NCI-H748 (cell line): Measurements from ENCODE around the gene BMAL1.

Source experiments
- DNase-seq: peaks from one replicate; lab custom pipeline; 2025; ENCODE audit not compliant: unreplicated experiment; lab: John Stamatoyannopoulos, UW

Gene BMAL1

GRCh38 chr11:13314676-13315394, 37.2 kb downstream of the BMAL1 start:
- no peak for DNase-seq

- no peak for DNase-seq
Observed at GRCh38 chr11:13315517-13316432, 38.2 kb downstream of the BMAL1 start.

- no peak for DNase-seq
Observed at GRCh38 chr11:13316528-13316961, 39.0 kb downstream of the BMAL1 start.

- DNase-seq: no peak
Observed at GRCh38 chr11:13317293-13318080, 39.9 kb downstream of the BMAL1 start.

DNA sequence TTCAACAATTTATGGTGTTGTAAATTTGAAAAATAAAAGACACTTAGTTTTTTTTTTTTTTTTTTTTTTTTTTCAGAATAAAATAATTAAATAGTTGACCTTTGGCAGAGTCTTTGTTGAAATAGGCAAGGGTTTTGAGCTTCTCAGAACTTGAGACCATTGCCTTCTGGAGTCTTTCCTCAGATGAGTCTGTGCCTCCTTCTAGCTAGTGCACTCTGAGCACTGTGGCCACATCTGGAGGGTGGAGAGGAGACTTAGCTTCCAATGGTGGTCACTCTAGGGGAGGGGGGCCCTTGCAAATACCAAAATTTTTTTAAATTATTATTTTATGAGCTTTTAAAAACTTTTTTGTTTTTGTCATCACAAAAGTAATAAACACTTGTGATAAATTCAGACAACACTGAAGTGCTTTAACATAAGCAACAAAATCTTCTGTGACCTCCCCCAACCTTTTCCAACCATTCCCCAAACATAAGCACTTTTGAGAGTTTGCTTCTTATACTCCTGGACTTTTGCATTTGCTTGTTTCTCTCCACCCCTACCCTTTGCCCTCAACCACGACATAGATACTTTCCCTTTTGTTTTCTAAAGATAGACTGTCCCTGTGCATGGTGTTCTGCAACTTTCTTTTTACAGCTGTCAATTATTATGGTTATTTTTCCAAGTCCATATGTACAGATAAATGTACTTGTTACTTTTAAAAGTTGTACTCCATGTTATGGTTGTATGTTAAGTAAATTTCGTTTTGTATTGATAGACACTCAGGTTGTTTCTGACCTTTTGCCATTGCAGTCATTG, 41.1 kb downstream of the BMAL1 start:
- DNase-seq: no peak

DNA sequence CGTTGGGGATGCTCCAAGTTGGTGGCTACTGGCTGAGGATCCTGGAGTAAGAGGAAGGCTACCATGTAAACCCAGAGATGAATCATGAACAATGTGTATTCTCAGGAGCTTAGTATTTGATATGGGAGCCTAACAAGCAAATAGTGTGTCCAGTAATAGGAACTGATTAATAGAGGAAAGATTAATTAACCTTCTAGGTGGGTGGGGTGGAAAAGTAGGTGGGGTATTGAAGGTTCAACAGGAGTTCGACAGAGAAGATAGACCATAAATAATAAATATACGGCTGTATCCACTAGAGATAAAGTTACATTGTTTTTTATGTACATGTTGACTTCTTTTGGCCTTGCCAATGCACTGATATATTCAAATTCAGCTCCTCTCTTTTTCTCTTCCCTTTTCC, 43.1 kb downstream of the BMAL1 start:
- DNase-seq: no peak

DNA sequence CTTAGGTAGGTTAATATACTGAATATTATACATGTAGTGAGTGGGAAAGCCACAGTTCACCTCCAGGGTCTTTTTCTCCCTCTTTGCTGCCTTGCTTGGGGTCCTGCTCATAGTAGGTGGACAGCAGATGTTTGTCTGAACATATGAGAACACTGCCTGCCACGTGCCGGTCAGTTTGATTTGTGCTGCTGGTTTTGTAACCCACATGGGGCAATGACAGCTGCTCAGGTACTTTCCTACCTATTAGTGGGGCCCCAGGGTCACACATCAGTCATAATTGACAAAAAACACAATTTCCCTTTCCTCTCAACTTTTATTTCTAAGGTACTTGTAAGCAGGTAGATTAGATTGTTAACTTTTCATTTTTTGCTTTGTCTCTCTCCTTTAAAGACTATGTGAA, 43.8 kb downstream of the BMAL1 start:
- DNase-seq: no peak

DNA sequence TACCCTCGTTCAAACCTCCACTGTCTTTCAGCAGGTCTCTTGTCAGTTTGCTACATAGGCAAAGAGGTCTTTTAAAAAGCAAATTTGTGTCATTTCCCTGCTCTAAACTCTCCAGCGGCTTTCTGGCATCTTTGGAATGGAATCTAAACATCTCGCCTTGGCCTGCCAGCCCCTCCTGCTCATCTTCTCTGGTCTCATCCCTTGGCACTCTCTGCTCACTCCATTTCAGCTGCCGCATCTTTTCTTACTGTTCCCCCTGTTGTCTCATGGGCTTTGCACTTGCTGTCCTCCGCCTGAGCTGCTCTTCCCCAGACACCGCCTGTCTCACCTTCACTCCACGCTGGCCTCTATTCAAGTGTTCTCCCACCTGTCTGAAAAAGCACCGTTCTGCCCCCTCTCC, 46.6 kb downstream of the BMAL1 start:
- no peak for DNase-seq

DNA sequence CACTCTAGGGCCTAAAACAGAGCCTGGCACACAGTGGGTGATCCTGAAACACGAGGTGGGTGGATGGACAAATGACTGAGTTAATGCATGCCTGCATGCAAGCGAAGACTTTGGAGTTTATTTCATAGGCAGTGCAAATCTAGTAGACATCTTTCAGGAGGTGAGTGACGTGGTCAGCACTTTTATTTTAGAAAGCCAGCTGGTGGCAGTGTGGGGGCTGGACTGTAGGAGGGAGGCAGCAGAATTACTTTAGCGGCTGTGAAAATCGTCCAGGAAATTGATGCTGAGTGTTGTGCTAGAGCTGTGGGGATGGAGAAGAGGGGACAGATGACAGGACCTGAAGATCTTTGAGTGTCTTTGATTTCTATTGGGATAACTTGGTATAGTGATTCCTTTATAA, 47.1 kb downstream of the BMAL1 start:
- DNase-seq: no peak

- DNase-seq: peak; percentile 80
Observed at GRCh38 chr11:13327421-13327820, 49.8 kb downstream of the BMAL1 start.

GRCh38 chr11:13328286-13328685, 50.7 kb downstream of the BMAL1 start:
- DNase-seq: peak; percentile 7

DNA sequence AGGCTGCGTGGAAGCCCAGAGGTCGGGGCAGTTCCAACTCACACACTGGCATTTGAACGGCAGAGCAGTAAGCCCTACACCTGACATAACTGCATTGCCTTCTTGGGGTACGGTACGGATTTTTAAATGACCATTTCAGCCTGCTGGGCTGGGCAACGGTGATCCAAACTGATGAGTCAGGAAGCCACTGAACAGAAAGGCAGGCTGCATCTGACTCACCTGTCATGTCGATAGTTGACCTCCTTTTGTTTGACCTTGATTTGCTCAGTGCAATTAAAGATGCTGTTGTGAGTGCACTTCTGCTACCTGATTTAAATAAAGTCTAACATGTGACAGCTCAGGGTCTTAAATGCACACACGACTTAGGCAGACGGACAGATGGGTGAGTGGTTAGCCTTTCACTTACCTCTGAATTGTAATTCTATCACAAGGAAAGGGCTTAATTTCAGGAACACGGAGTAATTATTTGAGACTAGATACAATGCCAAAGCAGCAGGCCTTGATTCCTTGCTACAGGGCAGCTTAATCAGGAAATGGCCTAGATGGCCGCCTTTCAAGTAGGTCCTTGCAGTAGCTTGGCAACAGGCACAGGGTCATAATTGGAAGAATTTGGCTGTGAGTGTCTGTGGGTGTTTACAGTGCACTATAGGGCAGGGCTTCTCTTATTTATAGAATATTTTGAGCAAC, 52.2 kb downstream of the BMAL1 start:
- peak; percentile 96 for DNase-seq

DNA sequence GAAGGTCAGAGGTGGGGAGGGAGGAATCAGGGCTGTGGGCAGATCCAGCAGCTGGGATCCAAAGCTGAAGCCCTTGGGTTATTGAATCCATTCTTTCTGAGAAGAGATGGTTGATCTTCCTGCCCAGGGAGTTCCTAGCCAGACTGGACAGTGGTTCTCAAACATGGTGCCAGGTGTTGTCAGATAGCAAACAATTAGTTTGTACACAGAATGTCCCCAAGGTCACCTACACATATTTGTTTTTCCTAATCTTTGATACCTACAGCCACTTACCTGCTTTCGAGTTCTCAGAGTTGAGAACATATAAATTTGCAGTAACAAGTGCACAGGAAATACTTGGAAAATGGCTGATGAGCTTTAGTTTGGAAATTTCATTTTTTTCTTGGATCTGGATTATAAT, 54.5 kb downstream of the BMAL1 start:
- no peak for DNase-seq

GRCh38 chr11:13333456-13333957, 55.9 kb downstream of the BMAL1 start:
- no peak for DNase-seq

DNA sequence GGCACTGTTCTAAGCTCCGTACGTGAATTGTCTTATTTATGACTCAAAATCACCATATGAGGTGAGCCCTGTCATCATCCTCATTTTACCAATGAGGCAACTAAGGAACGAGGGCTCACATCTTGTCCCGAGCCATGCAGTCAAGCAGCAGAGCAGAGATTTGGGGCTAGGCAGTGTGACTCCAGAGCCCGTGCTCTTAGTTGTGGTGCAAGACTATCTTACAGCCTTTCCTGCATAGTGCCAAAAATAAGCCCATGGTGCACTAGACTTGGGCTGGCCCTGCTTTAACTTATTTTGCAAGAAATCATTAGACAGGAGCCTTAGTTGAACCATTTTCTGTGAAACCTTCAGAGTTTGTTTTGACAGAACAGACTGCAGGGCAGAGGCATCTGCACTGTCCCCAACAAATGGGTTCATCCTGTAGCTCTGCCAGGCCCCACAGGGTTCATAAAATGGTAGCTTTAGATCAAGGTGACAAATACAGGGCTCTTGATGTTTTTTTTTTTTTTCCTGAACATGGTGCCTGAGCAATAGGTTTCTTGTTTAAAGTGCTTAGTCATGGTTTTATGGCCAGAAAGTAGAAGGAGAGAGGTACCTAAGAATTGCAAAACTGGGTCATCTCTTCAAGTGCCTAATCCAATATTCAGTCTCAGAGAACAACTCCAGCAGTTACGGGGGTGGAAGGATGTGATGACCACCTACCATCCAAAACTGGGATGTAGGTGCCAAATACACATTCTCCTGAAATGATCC, 56.6 kb downstream of the BMAL1 start:
- DNase-seq: no peak

DNA sequence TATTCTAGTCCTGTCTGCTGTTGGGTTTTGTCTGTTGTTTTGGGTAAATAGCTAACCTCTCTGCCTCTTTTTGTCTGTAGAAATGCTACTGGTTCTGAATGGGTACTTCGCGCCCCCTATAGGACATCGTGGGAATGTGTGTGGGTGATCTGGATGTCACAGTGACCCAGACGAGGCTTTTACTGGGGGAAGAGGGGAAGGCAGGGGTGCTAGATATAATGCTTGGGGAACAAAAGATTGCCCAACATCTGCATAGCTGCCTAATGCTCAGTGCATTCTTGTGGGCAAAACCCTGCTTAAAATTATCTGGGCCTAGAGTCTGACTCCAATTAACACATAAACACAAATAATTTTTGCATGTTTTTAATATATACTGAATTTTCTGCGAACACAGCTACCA, 57.7 kb downstream of the BMAL1 start:
- DNase-seq: peak; percentile 71

- no peak for DNase-seq
Observed at GRCh38 chr11:13336246-13336878, 58.8 kb downstream of the BMAL1 start.

DNA sequence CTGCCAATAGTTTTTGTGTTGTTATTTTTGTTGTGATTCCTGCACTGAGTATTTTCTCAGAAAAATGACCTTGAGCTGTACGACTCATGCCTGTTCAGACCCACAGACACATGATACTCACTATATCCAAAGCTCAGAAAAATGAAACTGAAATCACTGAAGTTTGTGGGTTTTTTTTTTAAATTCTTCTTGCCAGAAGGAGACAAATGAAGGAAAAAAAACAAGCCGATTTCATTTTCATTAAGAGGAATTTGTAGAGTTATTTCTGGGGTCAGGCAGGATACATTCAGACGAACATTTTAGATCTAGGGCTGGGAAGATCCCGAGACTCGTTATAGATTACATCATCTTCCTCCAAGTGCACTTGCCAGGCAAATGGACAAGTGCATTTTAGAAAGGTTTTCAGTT, 60.4 kb downstream of the BMAL1 start:
- no peak for DNase-seq
